ENCODE measurements around the gene DEPDC5. TPM values are rescaled to one million over a fixed set of nuclear protein-coding genes. Genes with fewer than 3 reads are reported as not detected.

Gene DEPDC5
- total RNA-seq, 4 donors from 2014 or later, result 17.5 to 30.4 (median 22.8) TPM

GRCh38 chr22:31898926-31899325 lies 145.1 kb downstream of the DEPDC5 start:
- Histone ChIP-seq H3K4me1 (no peaks in the 10 kb centered on the region), H3K36me3 (peaks cover 13 to 16% of the 10 kb centered on the region in 2 donors), H3K4me3 (replicated peaks in 1 of 3) (no peak overlapping the region), H3K9me3 (no peaks in the 10 kb centered on the region), H3K27me3 (no peaks in the 10 kb centered on the region), H3K27ac (no peak overlapping the region)
- intact Hi-C loops (cut with DNase I), result no loop called here
- no peak for TF ChIP-seq POLR2A (IDR thresholded peaks at IDR 0.05)
- TF ChIP-seq CTCF (IDR thresholded peaks at IDR 0.05), result no peak
- WGBS, 2 donors, result 94 to 98% methylated on average over 2 of the region's 2 CpGs
- DNase-seq, result no peak

GRCh38 chr22:31899669-31900068 lies 145.8 kb downstream of the DEPDC5 start:
- H3K27me3 ChIP-seq, result no peaks in the 10 kb centered on the region
- intact Hi-C loops (cut with DNase I), result no loop called here
- WGBS, 2 donors, result 93 to 94% methylated on average over 4 of the region's 4 CpGs
- peaks cover 13 to 16% of the 10 kb centered on the region in 2 donors for H3K36me3 ChIP-seq
- H3K9me3 ChIP-seq, result no peaks in the 10 kb centered on the region
- DNase-seq, result no peak
- TF ChIP-seq POLR2A (IDR thresholded peaks at IDR 0.05) (no peak), CTCF (IDR thresholded peaks at IDR 0.05) (no peak)
- H3K4me1 ChIP-seq, result no peaks in the 10 kb centered on the region
- H3K4me3 ChIP-seq (replicated peaks in 1 of 3), result no peak overlapping the region
- no peak overlapping the region for H3K27ac ChIP-seq

GRCh38 chr22:31901388-31902137 lies 147.7 kb downstream of the DEPDC5 start:
- no peak overlapping the region for H3K4me3 ChIP-seq (replicated peaks in 1 of 3)
- peaks cover 13 to 17% of the 10 kb centered on the region in 2 donors for H3K36me3 ChIP-seq
- DNase-seq, result no peak
- no peaks in the 10 kb centered on the region for H3K4me1 ChIP-seq
- no peaks in the 10 kb centered on the region for H3K9me3 ChIP-seq
- 84 to 92% methylated on average over 6 of the region's 6 CpGs for WGBS, 2 donors
- TF ChIP-seq CTCF (IDR thresholded peaks at IDR 0.05) (no peak), POLR2A (IDR thresholded peaks at IDR 0.05) (no peak)
- H3K27me3 ChIP-seq, result no peaks in the 10 kb centered on the region
- no peak overlapping the region for H3K27ac ChIP-seq
- intact Hi-C loops (cut with DNase I), result no loop called here

- Histone ChIP-seq H3K36me3 (peaks cover 0 to 6% of the 10 kb centered on the region in 2 donors), H3K27ac (no peak overlapping the region), H3K27me3 (no peaks in the 10 kb centered on the region), H3K4me3 (replicated peaks in 1 of 3) (no peak overlapping the region), H3K4me1 (no peaks in the 10 kb centered on the region), H3K9me3 (no peaks in the 10 kb centered on the region)
- no peak for DNase-seq
- 96 to 99% methylated on average over 3 of the region's 3 CpGs for WGBS, 2 donors
- intact Hi-C loops (cut with DNase I), result no loop called here
- no peak for TF ChIP-seq CTCF (IDR thresholded peaks at IDR 0.05)
- no peak for TF ChIP-seq POLR2A (IDR thresholded peaks at IDR 0.05)
Observed at GRCh38 chr22:31904651-31905050, 150.8 kb downstream of the DEPDC5 start.

- peaks cover 0 to 6% of the 10 kb centered on the region in 2 donors for H3K36me3 ChIP-seq
- no peaks in the 10 kb centered on the region for H3K4me1 ChIP-seq
- intact Hi-C loops (cut with DNase I), result no loop called here
- no peak overlapping the region for H3K27ac ChIP-seq
- H3K9me3 ChIP-seq, result no peaks in the 10 kb centered on the region
- WGBS, 2 donors, result 94% methylated on average over 10 of the region's 10 CpGs
- no peak overlapping the region for H3K4me3 ChIP-seq (replicated peaks in 1 of 3)
- no peak for DNase-seq
- TF ChIP-seq CTCF (IDR thresholded peaks at IDR 0.05), result no peak
- TF ChIP-seq POLR2A (IDR thresholded peaks at IDR 0.05), result no peak
- H3K27me3 ChIP-seq, result no peaks in the 10 kb centered on the region
Observed at GRCh38 chr22:31905356-31905755, 151.5 kb downstream of the DEPDC5 start.
